ENCODE data around the gene GSPT2.
A peak's percentile ranks its signal among the peaks of the same experiment; 100 is the strongest.
"Not testable (repeated sequence)": the region's sequence is repeated elsewhere in the genome, so short reads cannot be mapped to it uniquely, and the experiment has no call there.

The GSPT2 gene

DNA sequence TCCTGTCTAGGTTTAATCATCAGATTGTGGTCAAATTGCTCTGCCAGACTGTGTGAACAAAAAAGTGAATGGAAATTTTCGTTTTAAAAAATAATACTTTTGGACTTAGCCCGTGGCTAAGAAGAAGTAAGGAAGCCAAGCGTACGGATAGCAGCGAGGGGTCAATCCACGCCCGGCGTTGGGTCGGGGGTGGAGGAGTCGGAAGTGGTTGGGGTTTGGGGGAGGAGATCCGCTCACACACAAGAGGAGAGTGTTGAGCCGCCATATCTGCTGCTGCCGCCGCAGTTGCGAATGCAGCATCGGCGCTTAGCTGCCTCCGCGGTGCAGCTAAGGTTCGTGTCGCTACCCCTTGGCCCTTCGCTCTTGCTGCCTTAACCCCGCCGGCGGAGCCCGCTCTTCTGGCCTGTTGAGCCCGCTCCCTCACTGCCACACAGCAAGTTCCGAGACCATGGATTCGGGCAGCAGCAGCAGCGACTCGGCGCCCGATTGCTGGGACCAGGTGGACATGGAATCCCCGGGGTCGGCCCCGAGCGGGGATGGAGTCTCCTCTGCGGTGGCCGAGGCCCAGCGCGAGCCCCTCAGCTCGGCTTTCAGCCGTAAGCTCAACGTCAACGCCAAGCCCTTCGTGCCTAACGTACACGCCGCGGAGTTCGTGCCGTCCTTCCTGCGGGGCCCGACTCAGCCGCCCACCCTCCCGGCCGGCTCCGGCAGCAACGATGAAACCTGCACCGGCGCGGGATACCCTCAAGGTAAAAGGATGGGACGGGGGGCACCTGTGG lies at the start of gene GSPT2:
Gene GSPT2 (plus strand): TSS at position 264 of the 779 bp plus-strand sequence. CDS start 185 bp downstream, at position 449.
- peak; percentile 80 for DNase-seq (ENCODE audit: low spot score)

DNA sequence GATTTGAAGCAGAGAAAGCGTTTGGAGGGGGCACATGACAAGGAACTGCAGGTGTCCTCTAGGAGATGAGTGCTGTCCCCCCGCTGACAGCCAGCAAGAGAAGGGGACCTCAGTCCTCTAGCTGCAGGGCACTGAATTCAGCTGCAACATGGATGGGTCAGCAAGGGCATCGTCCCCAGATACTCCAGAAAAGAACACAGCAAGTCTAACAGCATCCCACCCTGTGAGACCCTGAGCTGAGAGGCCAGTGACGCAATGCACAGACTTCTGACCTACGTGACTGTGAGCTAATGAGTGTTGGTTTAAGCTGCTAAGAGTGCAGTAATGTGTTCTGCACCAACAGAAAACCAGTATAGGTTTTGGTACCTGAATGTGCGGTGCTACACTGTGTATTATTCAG lies 49.0 kb upstream of the GSPT2 start:
- no peak for DNase-seq (ENCODE audit: low spot score)

DNA sequence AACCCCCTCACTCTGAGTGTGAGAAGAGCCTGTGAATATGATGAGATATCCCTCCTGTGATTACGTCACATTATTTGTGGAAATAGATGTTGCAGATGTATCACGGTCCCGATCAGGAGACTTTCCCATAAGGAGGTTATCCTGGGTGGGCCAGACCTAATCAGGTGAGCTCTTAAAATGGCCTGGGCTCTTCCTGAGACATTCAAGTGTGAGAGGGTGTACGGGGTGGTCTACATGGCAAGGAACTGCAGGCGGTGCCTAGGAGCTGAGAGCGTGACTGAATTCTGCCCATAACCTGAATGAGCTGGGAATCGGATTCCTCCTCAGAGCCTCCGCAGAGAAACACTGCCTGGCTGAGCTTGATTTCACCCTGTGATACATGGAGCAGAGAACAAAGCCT lies 45.8 kb upstream of the GSPT2 start:
- no peak for DNase-seq (ENCODE audit: low spot score)

DNA sequence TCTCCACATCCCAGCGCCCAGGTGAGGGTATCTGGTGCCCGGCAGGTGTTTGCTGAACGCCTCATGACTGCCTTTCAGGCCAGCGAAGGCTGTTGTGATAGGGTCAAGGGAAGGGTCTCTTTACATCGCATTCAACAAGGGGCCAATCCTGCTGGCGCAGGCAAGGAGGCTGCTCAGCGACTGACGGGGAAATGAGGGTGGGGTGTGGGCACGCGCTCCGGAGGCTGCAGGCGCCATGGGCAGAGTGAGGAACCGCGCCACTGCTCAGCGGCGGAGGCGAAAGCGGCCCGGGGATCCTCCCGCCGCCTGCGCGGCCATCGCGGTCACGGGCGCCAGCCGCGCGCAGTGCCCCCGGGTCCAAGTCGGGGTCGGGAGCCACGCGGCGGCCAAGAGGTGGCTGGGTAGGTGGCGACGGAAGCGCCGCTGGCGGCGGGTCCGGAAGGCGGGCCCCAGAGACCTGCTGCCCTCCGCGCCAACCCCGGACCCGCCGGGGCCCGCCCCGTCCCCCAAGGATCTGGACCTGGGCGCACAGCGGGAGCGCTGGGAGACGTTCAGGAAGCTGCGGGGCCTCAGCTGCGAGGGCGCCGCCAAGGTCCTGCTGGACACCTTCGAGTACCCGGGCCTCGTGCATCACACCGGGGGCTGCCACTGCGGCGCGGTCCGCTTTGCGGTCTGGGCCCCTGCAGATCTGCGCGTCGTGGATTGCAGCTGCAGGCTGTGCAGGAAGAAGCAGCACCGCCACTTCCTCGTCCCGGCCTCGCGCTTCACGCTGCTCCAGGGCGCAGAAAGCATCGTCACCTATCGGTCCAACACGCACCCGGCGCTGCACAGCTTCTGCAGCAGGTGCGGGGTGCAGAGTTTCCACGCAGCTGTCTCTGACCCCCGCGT lies 32.7 kb upstream of the GSPT2 start, which contains the start of gene CENPVL1:
Gene CENPVL1 (plus strand): TSS at position 236 of the 888 bp plus-strand sequence. CDS start 0 bp downstream, at position 236.
- DNase-seq (ENCODE audit: low spot score): not testable (repeated sequence)

DNA sequence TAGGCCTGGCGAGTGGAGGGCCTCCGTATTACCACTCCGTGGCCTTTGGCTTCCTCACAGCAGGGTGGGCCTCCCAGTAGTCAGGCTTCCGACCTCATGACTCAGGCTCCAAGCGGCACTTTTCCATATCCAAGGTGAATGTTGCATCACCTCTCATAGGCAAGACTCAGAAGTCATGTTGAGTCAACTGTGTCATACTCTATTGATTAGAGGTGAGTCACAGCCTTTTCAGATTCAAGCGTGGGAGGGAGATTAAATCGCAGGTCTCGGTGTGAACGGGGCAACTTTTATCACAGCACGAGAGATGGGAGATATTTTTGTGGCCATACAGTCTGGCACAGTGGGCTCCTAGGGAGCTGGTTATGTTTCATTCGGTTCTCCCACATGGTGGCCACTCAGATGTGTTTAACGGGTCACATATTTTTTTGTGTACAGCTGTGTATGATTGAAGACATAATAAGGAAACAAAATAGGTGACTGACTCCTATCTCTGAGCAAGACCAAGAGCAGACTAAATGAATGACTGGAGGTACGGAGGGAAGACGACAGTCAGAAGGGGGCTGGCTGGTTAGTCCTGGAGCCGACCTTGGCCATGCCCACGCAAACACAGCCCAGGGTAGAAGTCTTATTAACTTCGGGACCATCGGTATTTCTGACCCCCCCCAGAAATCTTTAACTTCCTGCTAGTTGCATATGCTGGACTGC lies 30.1 kb upstream of the GSPT2 start:
- not testable (repeated sequence) for DNase-seq (ENCODE audit: low spot score)

DNA sequence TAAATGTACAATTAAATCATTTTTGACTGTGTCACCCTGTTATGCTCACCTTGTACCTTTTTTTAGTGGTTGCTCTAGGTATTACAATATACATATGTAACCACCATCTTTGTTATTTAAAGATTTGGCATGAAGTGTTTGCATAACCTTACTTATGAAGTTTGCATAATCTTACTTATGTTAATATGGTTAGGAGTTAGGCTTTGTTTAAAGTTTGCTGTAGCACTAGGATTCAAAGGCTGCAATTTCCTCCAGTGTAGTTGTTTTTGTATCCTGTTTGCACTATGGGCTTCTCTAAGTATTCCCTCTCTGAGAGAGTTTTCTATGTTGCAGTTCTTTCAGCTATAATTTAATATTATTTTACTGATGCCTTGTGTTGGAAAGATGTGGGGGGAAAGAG lies 15.0 kb upstream of the GSPT2 start:
- DNase-seq (ENCODE audit: low spot score): no peak

DNA sequence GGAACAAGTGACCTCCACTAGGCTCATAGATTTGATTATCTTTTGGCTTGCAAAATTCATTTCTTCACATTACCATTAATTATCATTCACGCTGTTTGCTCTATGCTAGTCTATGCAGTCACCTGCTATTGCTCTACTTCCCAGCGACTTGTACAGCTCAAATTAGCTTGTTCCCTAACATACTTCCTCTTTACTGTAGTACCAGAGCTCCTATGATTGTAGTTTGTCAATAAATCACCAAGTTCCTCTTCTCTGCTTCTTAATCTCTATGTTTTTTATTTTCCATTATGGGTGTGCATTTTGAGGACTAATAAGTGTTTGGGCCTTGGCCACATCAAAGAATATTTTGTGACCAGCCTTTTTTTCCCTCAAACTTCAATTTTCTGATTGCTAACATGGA lies 6.2 kb upstream of the GSPT2 start:
- DNase-seq (ENCODE audit: low spot score): no peak

DNA sequence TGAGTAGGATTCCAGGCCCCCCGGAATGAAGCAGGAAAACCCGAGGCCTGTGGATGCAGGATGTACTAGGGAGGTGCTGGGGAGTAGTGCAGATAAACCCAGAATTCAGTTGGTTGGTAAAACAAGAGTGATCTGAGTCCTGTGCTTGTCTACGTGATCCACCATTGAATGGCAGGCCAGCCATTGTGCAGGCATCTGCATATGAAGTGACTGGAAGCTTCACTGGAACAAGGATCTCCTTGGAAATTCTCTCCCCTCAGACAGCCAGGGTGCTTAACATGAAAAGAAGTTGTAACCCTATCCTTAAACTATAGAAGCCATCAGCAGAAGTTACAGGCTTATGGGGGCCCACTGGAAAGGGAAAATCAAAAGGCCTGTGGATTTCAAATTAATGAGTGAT lies 656 bp upstream of the GSPT2 start:
- no peak for DNase-seq (ENCODE audit: low spot score)

DNA sequence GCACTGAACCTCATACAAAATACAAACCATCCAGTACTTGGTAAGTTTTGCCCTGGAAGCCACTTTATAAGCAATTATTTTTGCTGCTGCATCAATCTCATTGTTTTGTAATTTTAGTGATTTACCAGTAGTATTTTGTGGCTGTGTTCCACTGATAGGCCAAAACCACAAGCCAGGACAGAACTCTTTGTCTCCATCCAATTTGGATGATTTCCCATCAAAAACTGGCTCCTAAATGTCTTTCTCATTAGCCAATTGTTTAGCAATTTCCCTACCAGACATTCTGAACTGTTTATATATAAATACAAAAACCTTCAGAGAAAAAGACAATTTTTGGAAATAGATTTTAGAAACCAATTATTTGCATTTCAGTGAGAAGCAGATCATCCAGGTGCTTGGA lies 4.4 kb downstream of the GSPT2 start:
- DNase-seq (ENCODE audit: low spot score): no peak

DNA sequence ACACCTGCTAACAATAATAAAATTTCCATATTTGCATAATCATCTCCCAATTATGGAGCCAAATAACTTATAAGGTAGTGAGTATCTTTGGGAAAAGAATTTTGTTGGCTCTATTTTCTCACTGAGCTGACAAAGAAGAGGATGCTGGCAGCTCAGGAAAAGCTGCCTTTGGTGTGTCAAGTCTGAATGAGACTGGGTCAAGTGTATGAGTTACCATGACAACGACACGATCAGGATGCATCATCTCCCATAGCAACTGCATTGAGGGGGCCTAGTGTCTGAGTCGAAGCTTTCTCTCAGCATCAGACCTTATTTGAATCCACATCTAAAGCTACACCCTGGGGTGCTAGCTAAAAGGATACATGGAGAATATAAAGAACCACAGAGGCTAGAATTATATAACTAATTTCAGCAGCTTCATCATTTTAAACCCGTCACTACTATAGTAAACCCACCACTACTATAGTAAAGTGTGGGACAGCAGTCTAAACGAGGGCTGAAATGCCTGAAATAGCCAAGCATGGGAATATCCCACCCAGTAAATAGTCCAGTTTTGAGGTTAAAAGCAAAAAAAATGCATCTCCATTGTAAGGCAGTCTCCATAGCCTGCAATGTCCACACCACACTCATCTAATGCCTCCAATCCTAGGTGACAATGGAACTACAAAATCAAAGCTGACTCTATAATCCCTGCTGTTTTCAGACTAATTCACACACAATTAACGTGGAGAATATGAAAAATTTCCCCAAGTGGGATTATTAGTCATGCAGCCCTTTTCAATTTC lies 16.0 kb downstream of the GSPT2 start:
- DNase-seq (ENCODE audit: low spot score): no peak

DNA sequence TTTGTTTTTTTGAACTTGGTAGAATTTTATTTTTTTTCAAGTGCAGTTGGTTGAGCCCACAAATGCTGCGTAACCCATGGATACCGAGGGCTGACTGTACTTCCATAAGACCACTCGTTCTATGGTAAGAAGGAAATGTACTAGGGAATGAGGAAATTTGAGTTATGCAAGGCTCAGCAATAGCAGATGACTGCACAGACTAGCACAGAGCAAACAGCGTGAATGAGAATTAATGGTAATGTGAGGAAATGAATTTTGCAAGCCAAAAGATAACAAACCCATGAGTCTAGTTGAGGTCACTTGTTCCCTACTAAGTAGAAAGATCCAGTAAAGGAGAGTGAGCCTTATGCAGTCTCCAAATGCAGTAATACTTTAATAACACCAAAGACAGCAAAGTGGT lies 17.4 kb downstream of the GSPT2 start:
- no peak for DNase-seq (ENCODE audit: low spot score)

DNA sequence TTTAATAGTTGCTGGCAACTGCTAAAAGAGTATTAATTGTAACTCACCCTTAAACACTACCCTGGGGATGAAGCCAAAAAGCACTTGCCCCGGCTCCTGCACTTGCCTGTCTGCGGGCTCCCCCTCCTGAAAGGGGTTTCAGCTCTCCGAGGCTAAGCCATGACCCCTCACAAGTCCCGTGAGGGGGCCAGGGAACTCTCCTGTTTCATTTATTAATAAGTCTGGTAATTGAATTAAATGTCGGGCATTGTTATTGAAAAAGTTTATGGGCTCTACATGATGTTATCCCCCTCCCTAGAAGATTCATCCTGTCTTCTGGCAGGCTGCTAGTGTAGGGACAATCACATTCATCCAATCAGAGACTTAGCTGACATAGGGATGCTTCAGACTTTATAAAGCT lies 23.3 kb downstream of the GSPT2 start:
- DNase-seq (ENCODE audit: low spot score): no peak

DNA sequence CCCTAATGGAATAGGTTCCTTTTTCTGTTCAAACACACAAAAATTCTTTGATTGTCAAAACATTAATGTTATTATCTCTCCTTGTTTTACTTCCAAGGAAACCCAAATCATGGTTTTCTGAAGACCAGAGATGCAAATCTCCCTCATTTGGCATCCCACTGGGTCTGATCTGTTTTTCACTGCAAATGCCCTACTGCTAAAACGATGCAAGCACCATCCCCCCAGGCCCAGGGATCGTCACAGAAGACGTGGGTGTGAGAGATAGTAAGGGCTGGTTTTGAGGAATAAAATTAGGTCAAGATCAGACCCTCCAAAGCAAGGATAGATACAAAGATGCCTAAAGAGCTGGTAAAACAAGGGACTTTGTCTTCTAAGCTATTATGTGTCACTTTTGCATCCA lies 33.6 kb downstream of the GSPT2 start:
- DNase-seq (ENCODE audit: low spot score): no peak

DNA sequence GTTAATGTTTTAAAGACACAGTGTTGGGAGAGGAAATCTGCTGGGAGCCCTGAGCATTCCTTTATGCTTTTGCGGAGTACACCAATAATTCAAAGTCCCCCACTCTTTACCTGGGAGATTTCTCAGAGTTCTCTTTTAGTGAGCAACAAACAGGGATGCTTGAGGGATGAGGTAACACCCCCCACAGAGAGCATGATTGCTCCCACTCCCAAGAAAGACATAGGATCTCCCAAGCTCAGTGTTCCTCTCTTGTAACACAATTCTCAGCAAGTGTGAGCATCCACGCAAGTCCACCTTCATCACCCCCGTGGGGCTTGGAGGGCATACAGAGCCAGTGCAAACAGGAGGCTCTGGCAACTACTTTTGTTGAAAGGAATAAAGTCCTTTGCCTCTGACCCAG lies 36.1 kb downstream of the GSPT2 start:
- no peak for DNase-seq (ENCODE audit: low spot score)

DNA sequence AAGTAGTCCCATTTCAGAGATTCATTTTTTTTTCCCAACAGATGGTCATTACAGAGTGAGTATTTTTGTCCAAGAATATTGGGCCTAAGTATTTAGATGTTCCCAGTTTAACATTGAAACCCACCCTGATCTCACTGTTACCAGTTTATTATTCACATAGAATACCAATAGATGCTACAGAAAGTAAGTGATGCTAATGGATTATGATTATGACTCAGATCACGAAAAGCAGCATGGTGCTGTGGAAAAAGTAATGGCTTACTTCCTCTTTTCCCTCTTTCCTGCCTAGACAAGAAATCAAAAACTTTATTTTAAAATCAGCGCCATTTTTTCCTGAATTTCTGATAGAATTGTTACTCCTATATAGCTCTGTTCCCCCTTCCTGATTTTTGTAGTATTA lies 51.9 kb downstream of the GSPT2 start:
- no peak for DNase-seq (ENCODE audit: low spot score)
